Sigmoid colon (tissue), 7 donors: ENCODE results near the gene RUSC1. TPM values are rescaled to one million over a fixed set of nuclear protein-coding genes. Genes with fewer than 3 reads are reported as not detected.

Experiments
- polyA plus RNA-seq, 3 donors: library from polyadenylated mRNA; stranded (reverse); fragments of 200-250 nt; gene quantifications; one replicate each; pipeline ENCODE4 v1.2.3, GENCODE V29; 2013
- small RNA-seq, 3 donors: library from RNA; depleted of rRNA; stranded (forward); fragments of <200 nt; gene quantifications; one replicate each; pipeline ENCODE3, GENCODE V24; 2016
- total RNA-seq, 4 donors: library from RNA; depleted of rRNA; stranded (reverse); fragments of >200 nt; gene quantifications; one replicate each; pipeline ENCODE4 v1.1.0, GENCODE V29; 2016
- donor health status: healthy with polysubstance abuse.
- donor health status: Bipolar disorder and iron deficiency.
- donor health status: healthy.

RUSC1 gene
- total and polyA plus RNA-seq, 7 donors = 12.5 to 76.3 (median 27.4) TPM

Small RNA genes lying within 50 kb of the gene (small RNA-seq; reads per million reads assigned to genes)
- gene RNU6-106P = 0 reads per million in 3 donors

Other genes starting within 250 kb of the RUSC1 start
- 1 to 10 TPM in 3 of 4 donors, under 1 TPM in 1; 0.27 to 3.0 (median 1.9) TPM for gene EFNA3, start 242.1 kb upstream of the RUSC1 start, total RNA-seq
- 1 to 10 TPM; 8.4 to 9.0 (median 8.5) TPM for gene EFNA3, start 242.1 kb upstream of the RUSC1 start, polyA plus RNA-seq
- 10 to 100 TPM; 15.5 to 22.5 (median 16.4) TPM for gene EFNA1, start 193.0 kb upstream of the RUSC1 start, total RNA-seq
- gene EFNA1, start 193.0 kb upstream of the RUSC1 start, polyA plus RNA-seq = 100 to 1,000 TPM in 1 of 3 donors, 10 to 100 TPM in 2; 34.7 to 112 (median 48.1) TPM
- gene SLC50A1, start 185.0 kb upstream of the RUSC1 start, total RNA-seq = 10 to 100 TPM in 3 of 4 donors, 1 to 10 TPM in 1; 8.0 to 21.4 (median 14.0) TPM
- gene SLC50A1, start 185.0 kb upstream of the RUSC1 start, polyA plus RNA-seq = 100 to 1,000 TPM in 1 of 3 donors, 10 to 100 TPM in 2; 46.8 to 151 (median 77.4) TPM
- 100 to 1,000 TPM in 3 of 4 donors, 10 to 100 TPM in 1; 29.2 to 144 (median 127) TPM for gene DPM3, start 180.4 kb upstream of the RUSC1 start, total RNA-seq
- gene DPM3, start 180.4 kb upstream of the RUSC1 start, polyA plus RNA-seq = 100 to 1,000 TPM; 143 to 220 (median 196) TPM
- gene KRTCAP2, start 147.6 kb upstream of the RUSC1 start, total RNA-seq = 100 to 1,000 TPM in 3 of 4 donors, 10 to 100 TPM in 1; 72.9 to 119 (median 110) TPM
- 100 to 1,000 TPM in 2 of 3 donors, 10 to 100 TPM in 1; 74.2 to 245 (median 114) TPM for gene KRTCAP2, start 147.6 kb upstream of the RUSC1 start, polyA plus RNA-seq
- gene TRIM46, start 147.0 kb upstream of the RUSC1 start, total RNA-seq = 1 to 10 TPM in 1 of 4 donors, under 1 TPM in 3; 0.16 to 3.0 (median 0.52) TPM
- gene TRIM46, start 147.0 kb upstream of the RUSC1 start, polyA plus RNA-seq = under 1 TPM in 2 of 3 donors, not detected in 1; 0.60 to 0.92 TPM
- 10 to 100 TPM in 3 of 4 donors, 1 to 10 TPM in 1; 9.6 to 43.5 (median 18.5) TPM for gene THBS3, start 113.0 kb upstream of the RUSC1 start, total RNA-seq
- gene THBS3, start 113.0 kb upstream of the RUSC1 start, polyA plus RNA-seq = 10 to 100 TPM in 1 of 3 donors, 1 to 10 TPM in 2; 3.5 to 13.4 (median 6.0) TPM
- 10 to 100 TPM; 15.5 to 29.8 (median 27.7) TPM for gene MTX1, start 112.2 kb upstream of the RUSC1 start, total RNA-seq
- gene MTX1, start 112.2 kb upstream of the RUSC1 start, polyA plus RNA-seq = 10 to 100 TPM; 51.7 to 69.7 (median 53.2) TPM
- 10 to 100 TPM; 11.8 to 44.0 (median 16.0) TPM for gene ENTREP3, start 65.4 kb upstream of the RUSC1 start, total RNA-seq
- 10 to 100 TPM in 1 of 3 donors, 1 to 10 TPM in 2; 5.4 to 17.6 (median 6.5) TPM for gene ENTREP3, start 65.4 kb upstream of the RUSC1 start, polyA plus RNA-seq
- 10 to 100 TPM; 25.1 to 45.3 (median 36.5) TPM for gene SCAMP3, start 58.5 kb upstream of the RUSC1 start, total RNA-seq
- gene SCAMP3, start 58.5 kb upstream of the RUSC1 start, polyA plus RNA-seq = 10 to 100 TPM; 11.6 to 56.4 (median 22.8) TPM
- gene CLK2, start 47.4 kb upstream of the RUSC1 start, total RNA-seq = 10 to 100 TPM; 21.4 to 33.2 (median 25.3) TPM
- 10 to 100 TPM in 2 of 3 donors, 1 to 10 TPM in 1; 7.2 to 45.9 (median 14.4) TPM for gene CLK2, start 47.4 kb upstream of the RUSC1 start, polyA plus RNA-seq
- 1 to 10 TPM; 1.2 to 5.5 (median 2.3) TPM for gene HCN3, start 43.4 kb upstream of the RUSC1 start, total RNA-seq
- 1 to 10 TPM in 2 of 3 donors, under 1 TPM in 1; 0.69 to 8.6 (median 1.2) TPM for gene HCN3, start 43.4 kb upstream of the RUSC1 start, polyA plus RNA-seq
- gene PKLR, start 19.5 kb upstream of the RUSC1 start, total RNA-seq = not detected
- under 1 TPM; under 0.01 to 0.69 (median 0.38) TPM for gene PKLR, start 19.5 kb upstream of the RUSC1 start, polyA plus RNA-seq
- 10 to 100 TPM; 73.7 to 96.8 (median 81.3) TPM for gene FDPS, start 12.0 kb upstream of the RUSC1 start, total RNA-seq
- 100 to 1,000 TPM; 144 to 570 (median 299) TPM for gene FDPS, start 12.0 kb upstream of the RUSC1 start, polyA plus RNA-seq
- gene ASH1L, start 241.9 kb downstream of the RUSC1 start, total RNA-seq = 10 to 100 TPM; 62.4 to 70.6 (median 67.5) TPM
- 10 to 100 TPM in 1 of 3 donors, 1 to 10 TPM in 2; 4.2 to 14.6 (median 4.4) TPM for gene ASH1L, start 241.9 kb downstream of the RUSC1 start, polyA plus RNA-seq